ENCODE results near the gene ZCCHC7. TPM values are rescaled to one million over a fixed set of nuclear protein-coding genes. Genes with fewer than 3 reads are reported as not detected.

The ZCCHC7 gene
- total and polyA plus RNA-seq, 2 experiments from 2014 or later, result 29.8 to 38.8 TPM

DNA sequence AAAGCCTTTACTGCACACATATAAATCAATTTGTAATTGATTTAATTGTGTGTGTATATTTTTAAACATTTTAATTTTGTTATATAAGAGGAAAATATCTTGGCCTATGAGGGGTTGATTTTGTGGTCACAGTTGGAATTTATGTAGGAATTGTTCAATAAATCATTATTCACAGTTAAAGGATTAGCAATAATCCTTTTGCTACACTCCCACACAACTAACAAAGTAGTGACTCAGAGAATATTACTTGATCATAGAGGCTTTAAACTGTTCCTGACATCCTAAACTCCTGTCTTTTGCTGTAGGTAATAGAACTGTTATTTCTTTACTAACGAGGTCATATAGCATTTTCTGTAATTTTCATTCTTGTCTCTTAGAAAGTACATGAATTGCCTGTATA lies 95.5 kb downstream of the ZCCHC7 start:
- DNase-seq (ENCODE audit: low spot score) (no peak), ATAC-seq (no peak)
- Histone ChIP-seq H3K79me2 (replicated peaks; ENCODE audit: insufficient read depth) (peaks cover 11% of the 10 kb centered on the region), H3K4me3 (no peak overlapping the region), H3K4me2 (no peak overlapping the region), H3K27me3 (ENCODE audit: insufficient read depth) (no peaks in the 10 kb centered on the region), H2AFZ (no peak overlapping the region), H3K4me1 (ENCODE audit: insufficient read depth) (no peaks in the 10 kb centered on the region), H3F3A (replicated peaks; ENCODE audit: low read depth) (no peaks in the 10 kb centered on the region), H3K36me3 (ENCODE audit: insufficient read depth) (no peaks in the 10 kb centered on the region), H3K27ac (ENCODE audit: low read depth) (no peak overlapping the region), H3K9me2 (ENCODE audit: insufficient read depth) (no peaks in the 10 kb centered on the region), H4K20me1 (replicated peaks; ENCODE audit: insufficient read depth) (no peaks in the 10 kb centered on the region)
- H3K4me1 Mint-ChIP-seq, result peaks cover 16% of the 10 kb centered on the region
- H3K4me3 Mint-ChIP-seq, result no peak overlapping the region
- no peak overlapping the region for H3K27ac Mint-ChIP-seq
- H3K9me3 Mint-ChIP-seq, result no peaks in the 10 kb centered on the region
- TF ChIP-seq ZNF462 (CRISPR knock-in tag; IDR thresholded peaks at IDR 0.05) (no peak), NANOG (IDR thresholded peaks at IDR 0.05; ENCODE audit: borderline replicate concordance) (no peak), POLR2AphosphoS5 (IDR thresholded peaks at IDR 0.05; ENCODE audit: low read depth) (no peak), JUNB (IDR thresholded peaks at IDR 0.05; ENCODE audit: unreplicated experiment) (no peak), ZNF331 (CRISPR knock-in tag; IDR thresholded peaks at IDR 0.05; ENCODE audit: low read depth) (no peak), STAT1 (IDR thresholded peaks at IDR 0.05; ENCODE audit: unreplicated experiment) (no peak), CREB1 (CRISPR knock-in tag; IDR thresholded peaks at IDR 0.05; ENCODE audit: low read depth) (no peak), EZH2phosphoT487 (IDR thresholded peaks at IDR 0.05; ENCODE audit: unreplicated experiment) (no peak), EZH2 (IDR thresholded peaks at IDR 0.05; ENCODE audit: low read depth, unreplicated experiment) (no peak), REST (IDR thresholded peaks at IDR 0.05; ENCODE audit: unreplicated experiment) (no peak), ZNF114 (CRISPR knock-in tag; IDR thresholded peaks at IDR 0.05) (no peak)
- TF ChIP-seq, protein P1, sequence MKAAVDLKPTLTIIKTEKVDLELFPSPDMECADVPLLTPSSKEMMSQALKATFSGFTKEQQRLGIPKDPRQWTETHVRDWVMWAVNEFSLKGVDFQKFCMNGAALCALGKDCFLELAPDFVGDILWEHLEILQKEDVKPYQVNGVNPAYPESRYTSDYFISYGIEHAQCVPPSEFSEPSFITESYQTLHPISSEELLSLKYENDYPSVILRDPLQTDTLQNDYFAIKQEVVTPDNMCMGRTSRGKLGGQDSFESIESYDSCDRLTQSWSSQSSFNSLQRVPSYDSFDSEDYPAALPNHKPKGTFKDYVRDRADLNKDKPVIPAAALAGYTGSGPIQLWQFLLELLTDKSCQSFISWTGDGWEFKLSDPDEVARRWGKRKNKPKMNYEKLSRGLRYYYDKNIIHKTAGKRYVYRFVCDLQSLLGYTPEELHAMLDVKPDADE (IDR thresholded peaks at IDR 0.05), result no peak
- TF ChIP-seq, protein P2, sequence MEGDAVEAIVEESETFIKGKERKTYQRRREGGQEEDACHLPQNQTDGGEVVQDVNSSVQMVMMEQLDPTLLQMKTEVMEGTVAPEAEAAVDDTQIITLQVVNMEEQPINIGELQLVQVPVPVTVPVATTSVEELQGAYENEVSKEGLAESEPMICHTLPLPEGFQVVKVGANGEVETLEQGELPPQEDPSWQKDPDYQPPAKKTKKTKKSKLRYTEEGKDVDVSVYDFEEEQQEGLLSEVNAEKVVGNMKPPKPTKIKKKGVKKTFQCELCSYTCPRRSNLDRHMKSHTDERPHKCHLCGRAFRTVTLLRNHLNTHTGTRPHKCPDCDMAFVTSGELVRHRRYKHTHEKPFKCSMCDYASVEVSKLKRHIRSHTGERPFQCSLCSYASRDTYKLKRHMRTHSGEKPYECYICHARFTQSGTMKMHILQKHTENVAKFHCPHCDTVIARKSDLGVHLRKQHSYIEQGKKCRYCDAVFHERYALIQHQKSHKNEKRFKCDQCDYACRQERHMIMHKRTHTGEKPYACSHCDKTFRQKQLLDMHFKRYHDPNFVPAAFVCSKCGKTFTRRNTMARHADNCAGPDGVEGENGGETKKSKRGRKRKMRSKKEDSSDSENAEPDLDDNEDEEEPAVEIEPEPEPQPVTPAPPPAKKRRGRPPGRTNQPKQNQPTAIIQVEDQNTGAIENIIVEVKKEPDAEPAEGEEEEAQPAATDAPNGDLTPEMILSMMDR (conservative IDR thresholded peaks at IDR 0.05; ENCODE audit: low read depth in 2 of 2), result no peak
- no peaks in the 10 kb centered on the region for H3K27me3 Mint-ChIP-seq (ENCODE audit: insufficient read depth, low read depth, poor library complexity)
- H3K36me3 Mint-ChIP-seq (ENCODE audit: low read depth), result no peaks in the 10 kb centered on the region
